ENCODE results near the gene DIP2C. TPM values are rescaled to one million over a fixed set of nuclear protein-coding genes. Genes with fewer than 3 reads are reported as not detected.

DIP2C gene
- total RNA-seq, 3 donors from 2014 or later, result 17.1 to 48.2 (median 20.3) TPM

DNA sequence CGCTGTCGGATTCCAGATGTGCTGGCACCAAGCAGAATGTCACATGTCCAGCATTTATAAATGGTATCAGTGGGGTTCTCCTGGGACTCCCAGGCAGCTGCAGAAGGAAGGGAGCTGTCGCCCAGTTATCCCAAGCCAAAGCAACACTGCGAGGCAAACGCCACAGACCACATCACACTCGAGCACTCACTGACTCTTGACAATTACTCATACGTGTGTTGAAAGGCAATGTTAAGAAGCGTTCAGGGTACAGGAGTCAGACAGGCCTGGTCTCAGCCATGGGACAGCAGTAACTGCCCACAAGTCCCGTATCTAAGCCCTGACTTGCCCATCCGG is 113.4 kb downstream of the DIP2C start:
- TF ChIP-seq POLR2AphosphoS5 (IDR thresholded peaks at IDR 0.05), result no peak
- TF ChIP-seq, protein P1, sequence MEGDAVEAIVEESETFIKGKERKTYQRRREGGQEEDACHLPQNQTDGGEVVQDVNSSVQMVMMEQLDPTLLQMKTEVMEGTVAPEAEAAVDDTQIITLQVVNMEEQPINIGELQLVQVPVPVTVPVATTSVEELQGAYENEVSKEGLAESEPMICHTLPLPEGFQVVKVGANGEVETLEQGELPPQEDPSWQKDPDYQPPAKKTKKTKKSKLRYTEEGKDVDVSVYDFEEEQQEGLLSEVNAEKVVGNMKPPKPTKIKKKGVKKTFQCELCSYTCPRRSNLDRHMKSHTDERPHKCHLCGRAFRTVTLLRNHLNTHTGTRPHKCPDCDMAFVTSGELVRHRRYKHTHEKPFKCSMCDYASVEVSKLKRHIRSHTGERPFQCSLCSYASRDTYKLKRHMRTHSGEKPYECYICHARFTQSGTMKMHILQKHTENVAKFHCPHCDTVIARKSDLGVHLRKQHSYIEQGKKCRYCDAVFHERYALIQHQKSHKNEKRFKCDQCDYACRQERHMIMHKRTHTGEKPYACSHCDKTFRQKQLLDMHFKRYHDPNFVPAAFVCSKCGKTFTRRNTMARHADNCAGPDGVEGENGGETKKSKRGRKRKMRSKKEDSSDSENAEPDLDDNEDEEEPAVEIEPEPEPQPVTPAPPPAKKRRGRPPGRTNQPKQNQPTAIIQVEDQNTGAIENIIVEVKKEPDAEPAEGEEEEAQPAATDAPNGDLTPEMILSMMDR (IDR thresholded peaks at IDR 0.05), result no peak
- TF ChIP-seq POLR2A (IDR thresholded peaks at IDR 0.05), result no peak
- no peak for DNase-seq (ENCODE audit: low spot score in 2 of 2)
- Histone ChIP-seq H3K27ac (no peak overlapping the region), H3K4me3 (no peak overlapping the region), H3K9me3 (no peaks in the 10 kb centered on the region), H3K27me3 (no peaks in the 10 kb centered on the region), H3K36me3 (no peaks in the 10 kb centered on the region), H3K4me1 (no peaks in the 10 kb centered on the region)
- intact Hi-C loops (cut with DNase I; ENCODE audit: low total_unique reads), result no loop called here

DNA sequence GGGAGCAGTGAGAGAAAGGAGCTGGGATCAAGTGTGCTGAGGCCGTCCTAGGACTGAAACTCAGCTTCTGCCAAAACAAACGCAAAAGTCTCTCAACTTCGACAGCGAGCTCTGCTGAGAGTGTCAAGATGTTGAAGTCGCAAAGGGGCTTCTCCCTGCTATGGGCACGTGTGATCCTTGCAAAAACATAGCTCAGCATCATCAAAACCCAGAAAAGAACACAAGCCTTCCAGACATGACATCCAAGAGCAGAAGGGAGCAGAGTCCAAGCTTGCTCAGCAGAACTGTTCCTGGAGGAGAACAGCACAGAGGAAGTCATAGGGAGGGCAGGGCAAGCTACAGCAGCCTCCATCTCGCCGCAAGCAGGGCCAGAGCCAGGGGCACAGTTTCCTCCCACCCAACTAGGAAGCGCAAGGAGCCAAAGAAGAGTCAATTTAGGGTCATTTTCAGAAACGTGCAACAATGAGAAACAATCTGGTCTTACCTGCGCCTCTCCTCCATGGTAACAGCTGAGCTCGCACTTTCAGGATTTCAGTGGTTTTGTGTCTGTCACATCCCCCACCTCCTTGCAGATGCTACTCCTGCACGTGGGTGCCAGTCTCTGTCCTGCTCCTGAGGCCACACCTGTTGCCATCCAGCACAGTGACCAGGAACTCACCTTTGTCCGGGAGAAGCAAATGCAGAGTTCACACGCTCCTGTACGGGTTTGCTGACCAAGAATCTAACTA is 113.9 kb downstream of the DIP2C start:
- no peaks in the 10 kb centered on the region for H3K9me3 ChIP-seq
- intact Hi-C loops (cut with DNase I; ENCODE audit: low total_unique reads), result no loop called here
- no peak for DNase-seq (ENCODE audit: low spot score in 2 of 2)
- H3K27me3 ChIP-seq, result no peaks in the 10 kb centered on the region
- no peak overlapping the region for H3K27ac ChIP-seq
- no peak overlapping the region for H3K4me3 ChIP-seq
- TF ChIP-seq, protein P1 (IDR thresholded peaks at IDR 0.05), result no peak
- TF ChIP-seq POLR2AphosphoS5 (IDR thresholded peaks at IDR 0.05), result no peak
- TF ChIP-seq POLR2A (IDR thresholded peaks at IDR 0.05), result no peak
- no peaks in the 10 kb centered on the region for H3K36me3 ChIP-seq
- no peaks in the 10 kb centered on the region for H3K4me1 ChIP-seq

DNA sequence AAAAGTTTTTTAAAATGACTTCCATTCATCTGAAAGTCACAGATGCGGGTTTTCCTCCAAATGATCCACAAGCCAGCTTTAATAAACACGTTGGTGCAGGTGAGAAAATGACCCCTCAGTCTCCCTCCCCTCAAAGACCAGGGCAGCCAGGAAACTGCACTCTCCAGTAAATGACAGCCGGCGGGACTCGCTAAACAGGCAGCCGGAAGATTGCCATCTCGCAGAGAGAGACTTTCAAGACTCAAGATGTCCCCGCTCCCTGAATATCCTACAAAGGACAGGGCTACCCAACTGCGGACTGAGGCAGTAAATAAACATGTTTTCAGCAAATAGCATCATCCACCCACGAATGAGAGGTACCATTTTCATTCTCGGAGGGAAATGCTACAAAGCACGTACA is 116.8 kb downstream of the DIP2C start:
- Histone ChIP-seq H3K36me3 (no peaks in the 10 kb centered on the region), H3K27ac (no peak overlapping the region), H3K9me3 (peaks cover 0 to 7% of the 10 kb centered on the region in 2 donors), H3K27me3 (no peaks in the 10 kb centered on the region), H3K4me1 (no peaks in the 10 kb centered on the region), H3K4me3 (no peak overlapping the region)
- no peak for DNase-seq (ENCODE audit: low spot score in 2 of 2)
- TF ChIP-seq, protein P1 (IDR thresholded peaks at IDR 0.05), result no peak
- TF ChIP-seq POLR2A (IDR thresholded peaks at IDR 0.05) (no peak), POLR2AphosphoS5 (IDR thresholded peaks at IDR 0.05) (no peak)
- intact Hi-C loops (cut with DNase I; ENCODE audit: low total_unique reads), result no loop called here

DNA sequence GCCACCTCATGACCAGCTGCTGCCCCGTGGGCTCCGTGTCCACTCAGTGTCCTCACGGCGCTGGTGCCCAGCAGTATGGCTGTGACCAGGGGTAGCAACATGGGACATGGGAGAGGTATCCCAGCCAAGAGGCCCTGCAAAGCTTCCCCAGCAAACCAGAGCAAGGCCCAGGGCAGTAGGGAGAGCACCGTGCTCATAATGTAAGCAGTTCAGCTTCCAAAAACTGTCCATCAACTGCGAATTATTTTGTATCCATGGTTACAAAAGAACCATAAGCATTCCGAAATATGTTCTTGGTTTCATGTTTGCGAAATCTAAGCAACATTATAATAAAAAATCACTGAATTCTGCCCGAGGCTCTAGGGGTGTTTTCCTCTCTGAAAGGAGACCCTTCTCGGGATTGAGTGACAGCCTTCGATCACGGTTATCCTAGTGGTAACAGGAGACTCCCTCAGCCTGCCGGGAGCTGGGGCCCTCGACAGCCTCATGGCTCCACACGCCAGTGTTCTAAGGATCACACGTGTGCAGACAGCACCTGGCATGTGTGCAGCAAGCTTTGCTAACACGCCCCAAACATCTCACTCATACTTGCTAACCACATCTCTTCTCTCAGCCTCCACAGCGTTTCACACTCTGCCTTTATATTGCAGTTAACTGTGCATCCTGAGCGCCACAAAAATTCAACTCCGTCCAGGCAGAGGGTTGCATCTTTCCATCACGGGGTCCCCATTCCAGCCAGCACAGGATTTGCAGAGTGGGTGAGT is 117.6 kb downstream of the DIP2C start:
- no peak overlapping the region for H3K4me3 ChIP-seq

More for the DNA sequence above, 117.6 kb downstream of the DIP2C start:
- intact Hi-C loops (cut with DNase I; ENCODE audit: low total_unique reads), result no loop called here
- H3K36me3 ChIP-seq, result no peaks in the 10 kb centered on the region
- no peak overlapping the region for H3K27ac ChIP-seq
- TF ChIP-seq, protein P1 (IDR thresholded peaks at IDR 0.05), result no peak
- no peak for TF ChIP-seq POLR2A (IDR thresholded peaks at IDR 0.05)
- TF ChIP-seq POLR2AphosphoS5 (IDR thresholded peaks at IDR 0.05), result no peak
- no peaks in the 10 kb centered on the region for H3K27me3 ChIP-seq
- peaks cover 0 to 7% of the 10 kb centered on the region in 2 donors for H3K9me3 ChIP-seq
- no peak for DNase-seq (ENCODE audit: low spot score in 2 of 2)
- H3K4me1 ChIP-seq, result no peaks in the 10 kb centered on the region
